A549 (cell line): Measurements from ENCODE around the gene DDR1. TPM values are rescaled to one million over a fixed set of nuclear protein-coding genes. Genes with fewer than 3 reads are reported as not detected.

Experiments used
- ATAC-seq, 2 experiments: fragments of 200-7000 bp in 1 of 2; fragments of >200 bp in 1 of 2; cut with Nextera tagmentation in 1 of 2; cut with Tn5 transposase in 1 of 2; 3 replicates each; pipeline versions ENCODE4 v1.8.0 to v1.9.1; 2018 to 2020; ENCODE audit warnings: mild to moderate bottlenecking in 1 of 2, moderate library complexity in 1 of 2
- CTCF ChIA-PET: fragments of 300-600 bp; sonication (Branson Sonifier 250); formaldehyde crosslinking; extraction: SDS; loops from one replicate; lab custom pipeline; 2021; ENCODE audit warnings: antibody characterized with exemption, inconsistent platforms; lab: Yijun Ruan, JAX
- POLR2A ChIA-PET: fragments of 350-600 bp; formaldehyde crosslinking; extraction: SDS; loops from one replicate; lab custom pipeline; 2021; ENCODE audit warnings: antibody characterized with exemption, inconsistent platforms; lab: Yijun Ruan, JAX
- DNase-seq, 2 experiments: peaks; one replicate each; pipeline versions ENCODE4 v3.0.0 to v3.0.0-alpha.2; 2011 to 2016; ENCODE audit warnings: low read depth in 1 of 2, low spot score in 1 of 2
- FAIRE-seq: peaks from 2 replicates; lab custom pipeline; 2011; peaks lifted over from hg19 to GRCh38; lab: Jason Lieb, UNC
- H3K27ac ChIP-seq, 2 experiments: fragments of >200 bp; sonication (Bioruptor Twin); formaldehyde crosslinking; 3 replicates each; pipeline ENCODE4 v1.5.1; 2016 to 2017
- H3K4me1 ChIP-seq: fragments of >200 bp; sonication (Bioruptor Twin); formaldehyde crosslinking; 3 replicates; pipeline ENCODE4 v1.6.1; 2016
- H3K4me2 ChIP-seq: fragments of >200 bp; sonication (Bioruptor Twin); formaldehyde crosslinking; 3 replicates; pipeline ENCODE4 v1.6.1; 2016
- H3K4me3 ChIP-seq: fragments of >200 bp; sonication (Bioruptor Twin); formaldehyde crosslinking; 3 replicates; pipeline ENCODE4 v1.5.1; 2016
- H3K9me3 ChIP-seq: fragments of >200 bp; sonication (Bioruptor Twin); formaldehyde crosslinking; 3 replicates; pipeline ENCODE4 v1.6.1; 2016
- CEBPB ChIP-seq, 2 experiments: fragments of >200 bp in 1 of 2; sonication (Bioruptor Twin) in 1 of 2; formaldehyde crosslinking in 1 of 2; IDR thresholded peaks; 2 replicates each; pipeline ENCODE4 v1.6.1; 2012 to 2016
- CHD2 ChIP-seq: fragments of 150-350 bp; IDR thresholded peaks from 2 replicates; pipeline ENCODE4 v1.6.1; 2014; ENCODE audit warnings: low read length; ENCODE audit not compliant: partially characterized antibody
- FOSL2 ChIP-seq, 2 experiments: fragments of 450-650 bp in 1 of 2; fragments of >200 bp in 1 of 2; sonication (Bioruptor Twin) in 1 of 2; formaldehyde crosslinking; IDR thresholded peaks; 2 replicates each; pipeline versions ENCODE4 v1.5.0 to v1.6.1; 2016 to 2020; ENCODE audit warnings: mild to moderate bottlenecking in 1 of 2, moderate library complexity in 1 of 2
- HEYL ChIP-seq: fragments of 250-450 bp; sonication (Bioruptor Pico); IDR thresholded peaks from 2 replicates; pipeline ENCODE4 v1.8.0; 2021; ENCODE audit warnings: mild to moderate bottlenecking, moderate library complexity
- KDM5A ChIP-seq: fragments of 200-600 bp; sonication (generic); IDR thresholded peaks from 2 replicates; pipeline ENCODE4 v1.6.1; 2016; ENCODE audit warnings: antibody characterized with exemption, mild to moderate bottlenecking
- NR3C1 ChIP-seq: fragments of >200 bp; sonication (Bioruptor Twin); formaldehyde crosslinking; IDR thresholded peaks from 3 replicates; pipeline ENCODE4 v1.6.1; 2017
- PHF8 ChIP-seq: fragments of 200-600 bp; sonication (generic); IDR thresholded peaks from 2 replicates; pipeline ENCODE4 v1.6.1; 2016; ENCODE audit warnings: low read depth, mild to moderate bottlenecking, antibody characterized with exemption, moderate library complexity, borderline replicate concordance
- POLR2A ChIP-seq: IDR thresholded peaks from 2 replicates; pipeline ENCODE4 v1.6.1; 2012; ENCODE audit warnings: mild to moderate bottlenecking, low read length
- SMC3 ChIP-seq: fragments of >200 bp; sonication (Bioruptor Twin); formaldehyde crosslinking; IDR thresholded peaks from 3 replicates; pipeline ENCODE4 v1.6.1; 2018; ENCODE audit warnings: inconsistent platforms
- ZC3H11A ChIP-seq: fragments of 450-650 bp; IDR thresholded peaks from 2 replicates; pipeline ENCODE4 v1.6.1; 2014; ENCODE audit warnings: antibody characterized with exemption, mild to moderate bottlenecking
- ZNF302 ChIP-seq: fragments of 250-450 bp; sonication (Bioruptor Pico); IDR thresholded peaks from 2 replicates; pipeline ENCODE4 v1.9.0; 2021; ENCODE audit warnings: inconsistent platforms, mild to moderate bottlenecking, moderate library complexity
- WGBS: methylation state at CpG from one replicate; pipeline ENCODE4 v1.1.6; 2017; ENCODE audit errors: missing lambda C conversion rate; 5-methylcytosine and 5-hydroxymethylcytosine counted together
- polyA plus RNA-seq, 4 experiments: library from polyadenylated mRNA; depleted of rRNA in 3 of 4; stranded (reverse); fragments of >200 nt; fragmentation: RNase III in 1 of 4; extraction: RNeasy Plus Mini Kit Qiagen cat#74134 plus additional on column Dnase treatment in 1 of 4; gene quantifications; 2 replicates in 3 of 4; 3 replicates in 1 of 4; pipeline ENCODE4 v1.2.3, GENCODE V29; 2011 to 2017
- TF ChIP-seq, protein P1 (sequence below): fragments of 450-650 bp; IDR thresholded peaks from 2 replicates; pipeline ENCODE4 v1.6.1; 2014; ENCODE audit warnings: antibody characterized with exemption
- TF ChIP-seq, protein P2 (sequence below): fragments of 200-600 bp; sonication (generic); IDR thresholded peaks from 2 replicates; pipeline ENCODE4 v1.6.1; 2016; ENCODE audit warnings: antibody characterized with exemption, mild to moderate bottlenecking, moderate library complexity
- TF ChIP-seq, protein P3 (sequence below): fragments of >200 bp; sonication (Bioruptor Twin); formaldehyde crosslinking; IDR thresholded peaks from 3 replicates; pipeline ENCODE4 v1.6.1; 2016
- TF ChIP-seq, protein P4 (sequence below): fragments of 250-450 bp; sonication (Bioruptor Pico); IDR thresholded peaks from 2 replicates; pipeline ENCODE4 v1.5.0; 2021; ENCODE audit warnings: mild to moderate bottlenecking, moderate library complexity, borderline replicate concordance

The DDR1 gene
- polyA plus RNA-seq, 2 of the 4 experiments (the other 2 are of a cell fraction), result 19.8 to 43.5 TPM

DNA sequence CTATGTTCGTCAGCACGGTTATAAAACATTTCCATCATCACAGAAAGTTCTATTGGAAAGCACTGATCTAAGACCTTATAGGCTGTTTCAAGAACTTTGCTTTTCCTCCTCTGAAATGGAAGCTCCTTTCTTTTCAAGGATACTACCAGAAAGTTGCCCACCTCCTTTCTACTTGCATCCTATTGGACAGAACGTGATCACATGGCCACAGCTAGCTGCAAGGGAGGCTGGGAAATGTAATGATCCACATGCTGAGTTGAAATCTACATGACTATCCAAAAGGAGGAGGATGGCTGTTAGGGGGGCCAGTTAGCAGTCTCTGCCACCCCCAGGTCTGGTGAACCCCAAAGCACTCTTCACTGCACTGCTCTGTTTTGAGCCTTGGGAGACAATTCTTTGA lies 44.4 kb downstream of the DDR1 start:
- Histone ChIP-seq H3K4me1 (peaks cover 22% of the 10 kb centered on the region), H3K27ac (no peak overlapping the region; a peak in 1 of 6 replicates), H3K4me2 (no peak overlapping the region), H3K9me3 (peaks cover 13% of the 10 kb centered on the region), H3K4me3 (no peak overlapping the region)
- ChIA-PET CTCF (interaction anchor here (0.6 to 7.0 kb wide), 4 partner anchors 9 to 140 kb away, joined by 3 to 51 read pairs (median 8); partner anchors contain the start of gene VARS2), POLR2A (no interaction called here)
- WGBS, result 87% methylated on average over 3 of the region's 3 CpGs
- ATAC-seq (no peak), FAIRE-seq (no peak), DNase-seq (peak in 1 of 2 experiments; percentile 35)
- TF ChIP-seq NR3C1 (no peak), CHD2 (no peak), KDM5A (no peak)
- TF ChIP-seq, protein P1, sequence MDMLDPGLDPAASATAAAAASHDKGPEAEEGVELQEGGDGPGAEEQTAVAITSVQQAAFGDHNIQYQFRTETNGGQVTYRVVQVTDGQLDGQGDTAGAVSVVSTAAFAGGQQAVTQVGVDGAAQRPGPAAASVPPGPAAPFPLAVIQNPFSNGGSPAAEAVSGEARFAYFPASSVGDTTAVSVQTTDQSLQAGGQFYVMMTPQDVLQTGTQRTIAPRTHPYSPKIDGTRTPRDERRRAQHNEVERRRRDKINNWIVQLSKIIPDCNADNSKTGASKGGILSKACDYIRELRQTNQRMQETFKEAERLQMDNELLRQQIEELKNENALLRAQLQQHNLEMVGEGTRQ, result peak; percentile 32; the same call in 1 of the 2 replicates

DNA sequence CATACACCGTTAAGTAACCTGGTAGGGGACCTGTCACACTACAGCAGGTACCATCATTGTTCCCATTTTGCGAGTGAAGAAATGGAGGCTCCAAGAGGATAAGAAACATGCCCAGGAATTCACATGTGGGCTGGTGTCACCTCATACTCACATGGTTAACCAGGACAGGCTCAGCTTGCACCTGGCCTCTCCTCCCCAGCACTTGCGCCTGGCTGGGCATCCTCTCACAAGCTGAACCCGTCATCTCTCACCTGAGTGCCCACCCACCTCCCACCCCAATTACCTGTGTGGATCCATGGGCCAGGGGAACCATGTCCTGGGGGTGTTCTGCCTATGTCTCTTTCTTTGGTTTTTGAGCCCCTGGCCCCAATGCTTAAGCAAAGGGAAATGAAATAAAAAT lies 46.2 kb downstream of the DDR1 start:
- no peak overlapping the region for H3K4me3 ChIP-seq

DNA sequence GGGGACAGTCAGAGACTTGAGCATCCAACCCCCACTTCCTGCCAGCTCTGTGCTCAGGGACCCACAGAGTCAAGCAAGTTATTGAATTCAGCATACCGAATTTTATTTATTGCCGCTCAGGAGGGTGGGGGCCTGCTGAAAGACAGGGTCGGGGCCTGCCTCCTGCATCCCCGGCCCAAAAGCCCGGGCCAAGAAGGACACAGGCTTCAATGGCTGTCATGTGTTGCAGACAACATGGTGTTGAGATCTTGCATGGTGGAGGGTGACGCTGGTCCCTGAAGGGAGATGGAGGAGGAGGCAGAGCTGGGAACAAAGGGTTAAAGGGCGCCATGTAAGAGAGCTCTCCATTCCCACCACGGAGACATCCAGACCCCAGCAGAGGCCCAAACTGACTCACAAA lies 47.0 kb downstream of the DDR1 start:
- no peak for DNase-seq
- 72% methylated on average over 7 of the region's 8 CpGs for WGBS
- H3K27ac ChIP-seq, result peak overlapping the region in 1 of 2 experiments; percentile 46; a peak in 2 of 6 replicates
- POLR2A ChIA-PET, result no interaction called here
- no peak for TF ChIP-seq ZC3H11A
- TF ChIP-seq, protein P2, sequence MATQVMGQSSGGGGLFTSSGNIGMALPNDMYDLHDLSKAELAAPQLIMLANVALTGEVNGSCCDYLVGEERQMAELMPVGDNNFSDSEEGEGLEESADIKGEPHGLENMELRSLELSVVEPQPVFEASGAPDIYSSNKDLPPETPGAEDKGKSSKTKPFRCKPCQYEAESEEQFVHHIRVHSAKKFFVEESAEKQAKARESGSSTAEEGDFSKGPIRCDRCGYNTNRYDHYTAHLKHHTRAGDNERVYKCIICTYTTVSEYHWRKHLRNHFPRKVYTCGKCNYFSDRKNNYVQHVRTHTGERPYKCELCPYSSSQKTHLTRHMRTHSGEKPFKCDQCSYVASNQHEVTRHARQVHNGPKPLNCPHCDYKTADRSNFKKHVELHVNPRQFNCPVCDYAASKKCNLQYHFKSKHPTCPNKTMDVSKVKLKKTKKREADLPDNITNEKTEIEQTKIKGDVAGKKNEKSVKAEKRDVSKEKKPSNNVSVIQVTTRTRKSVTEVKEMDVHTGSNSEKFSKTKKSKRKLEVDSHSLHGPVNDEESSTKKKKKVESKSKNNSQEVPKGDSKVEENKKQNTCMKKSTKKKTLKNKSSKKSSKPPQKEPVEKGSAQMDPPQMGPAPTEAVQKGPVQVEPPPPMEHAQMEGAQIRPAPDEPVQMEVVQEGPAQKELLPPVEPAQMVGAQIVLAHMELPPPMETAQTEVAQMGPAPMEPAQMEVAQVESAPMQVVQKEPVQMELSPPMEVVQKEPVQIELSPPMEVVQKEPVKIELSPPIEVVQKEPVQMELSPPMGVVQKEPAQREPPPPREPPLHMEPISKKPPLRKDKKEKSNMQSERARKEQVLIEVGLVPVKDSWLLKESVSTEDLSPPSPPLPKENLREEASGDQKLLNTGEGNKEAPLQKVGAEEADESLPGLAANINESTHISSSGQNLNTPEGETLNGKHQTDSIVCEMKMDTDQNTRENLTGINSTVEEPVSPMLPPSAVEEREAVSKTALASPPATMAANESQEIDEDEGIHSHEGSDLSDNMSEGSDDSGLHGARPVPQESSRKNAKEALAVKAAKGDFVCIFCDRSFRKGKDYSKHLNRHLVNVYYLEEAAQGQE, result no peak
- peaks cover 13% of the 10 kb centered on the region for H3K9me3 ChIP-seq
- CTCF ChIA-PET, result interaction anchor here (1.1 to 2.5 kb wide), 3 partner anchors 11 to 149 kb away, joined by 3 to 8 read pairs (median 4); no protein-coding TSS in a partner anchor
- no peak overlapping the region for H3K4me3 ChIP-seq
- no peak for FAIRE-seq
- H3K4me1 ChIP-seq, result peaks cover 20% of the 10 kb centered on the region
- ATAC-seq, result no peak
- H3K4me2 ChIP-seq, result no peak overlapping the region

More for the DNA sequence above, 46.2 kb downstream of the DDR1 start:
- Histone ChIP-seq H3K4me2 (no peak overlapping the region), H3K27ac (no peak overlapping the region), H3K9me3 (peaks cover 13% of the 10 kb centered on the region), H3K4me1 (peaks cover 22% of the 10 kb centered on the region)
- WGBS, result 82% methylated on average over 4 of the region's 4 CpGs
- no peak for FAIRE-seq
- no peak for ATAC-seq
- TF ChIP-seq FOSL2 (IDR thresholded peaks at IDR 0.05) (no peak), FOSL2 (CRISPR knock-in tag; IDR thresholded peaks at IDR 0.05) (no peak), PHF8 (no peak), SMC3 (no peak), ZNF302 (CRISPR knock-in tag) (no peak), HEYL (CRISPR knock-in tag) (no peak), CEBPB (IDR thresholded peaks at IDR 0.05) (no peak), POLR2A (no peak)
- TF ChIP-seq, protein P3, sequence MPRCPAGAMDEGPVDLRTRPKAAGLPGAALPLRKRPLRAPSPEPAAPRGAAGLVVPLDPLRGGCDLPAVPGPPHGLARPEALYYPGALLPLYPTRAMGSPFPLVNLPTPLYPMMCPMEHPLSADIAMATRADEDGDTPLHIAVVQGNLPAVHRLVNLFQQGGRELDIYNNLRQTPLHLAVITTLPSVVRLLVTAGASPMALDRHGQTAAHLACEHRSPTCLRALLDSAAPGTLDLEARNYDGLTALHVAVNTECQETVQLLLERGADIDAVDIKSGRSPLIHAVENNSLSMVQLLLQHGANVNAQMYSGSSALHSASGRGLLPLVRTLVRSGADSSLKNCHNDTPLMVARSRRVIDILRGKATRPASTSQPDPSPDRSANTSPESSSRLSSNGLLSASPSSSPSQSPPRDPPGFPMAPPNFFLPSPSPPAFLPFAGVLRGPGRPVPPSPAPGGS, result no peak
- TF ChIP-seq, protein P4, sequence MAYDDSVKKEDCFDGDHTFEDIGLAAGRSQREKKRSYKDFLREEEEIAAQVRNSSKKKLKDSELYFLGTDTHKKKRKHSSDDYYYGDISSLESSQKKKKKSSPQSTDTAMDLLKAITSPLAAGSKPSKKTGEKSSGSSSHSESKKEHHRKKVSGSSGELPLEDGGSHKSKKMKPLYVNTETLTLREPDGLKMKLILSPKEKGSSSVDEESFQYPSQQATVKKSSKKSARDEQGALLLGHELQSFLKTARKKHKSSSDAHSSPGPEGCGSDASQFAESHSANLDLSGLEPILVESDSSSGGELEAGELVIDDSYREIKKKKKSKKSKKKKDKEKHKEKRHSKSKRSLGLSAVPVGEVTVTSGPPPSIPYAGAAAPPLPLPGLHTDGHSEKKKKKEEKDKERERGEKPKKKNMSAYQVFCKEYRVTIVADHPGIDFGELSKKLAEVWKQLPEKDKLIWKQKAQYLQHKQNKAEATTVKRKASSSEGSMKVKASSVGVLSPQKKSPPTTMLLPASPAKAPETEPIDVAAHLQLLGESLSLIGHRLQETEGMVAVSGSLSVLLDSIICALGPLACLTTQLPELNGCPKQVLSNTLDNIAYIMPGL (CRISPR knock-in tag), result no peak
- no peak for DNase-seq
- POLR2A ChIA-PET, result no interaction called here
- CTCF ChIA-PET, result interaction anchor here (1.2 to 7.0 kb wide), 5 partner anchors 10 to 149 kb away, joined by 3 to 51 read pairs (median 8); partner anchors contain the start of gene VARS2
